ENCODE data around the gene CARMIL3.
A peak's percentile ranks its signal among the peaks of the same experiment; 100 is the strongest.
"Not testable (repeated sequence)": the region's sequence is repeated elsewhere in the genome, so short reads cannot be mapped to it uniquely, and the experiment has no call there.

The CARMIL3 gene

DNA sequence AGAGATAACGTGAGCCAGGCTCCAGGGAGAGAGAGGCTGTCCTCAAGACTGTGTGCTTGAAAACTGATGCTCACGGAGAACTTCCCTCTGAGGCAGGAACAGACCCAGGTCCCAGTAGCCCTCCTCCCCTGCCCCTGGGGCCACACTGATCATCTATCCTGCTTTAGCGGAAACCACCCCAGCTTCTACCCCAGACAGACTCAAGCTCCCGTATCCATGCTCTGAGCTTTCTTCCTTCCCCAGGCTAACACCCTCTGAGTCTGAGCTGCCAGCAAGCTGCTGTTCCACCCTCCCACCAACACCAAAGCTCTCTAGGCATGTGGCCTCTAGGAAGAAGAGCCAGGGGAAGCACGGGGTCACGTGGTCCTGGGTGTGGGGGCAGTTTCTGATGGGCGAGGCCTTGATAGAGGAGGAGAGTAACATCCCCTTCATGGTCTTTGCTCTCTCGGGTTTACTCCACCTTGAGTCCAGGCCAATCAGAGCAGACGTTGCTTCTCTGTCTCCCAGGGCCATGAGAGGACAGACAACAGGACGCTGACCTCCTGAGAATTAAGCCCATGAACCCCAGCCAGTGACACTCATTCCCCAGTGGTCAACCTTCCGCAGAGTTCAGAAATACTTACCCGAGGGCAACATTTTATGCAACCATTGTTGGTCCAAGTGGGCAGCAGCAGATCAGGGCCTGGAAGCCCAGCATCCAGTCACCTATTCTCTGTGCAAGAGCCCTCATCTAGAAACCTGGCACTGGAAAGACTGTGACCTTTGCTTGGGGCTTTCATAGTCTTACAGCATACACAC is 43.7 kb downstream of the CARMIL3 start:
- DNase-seq (ENCODE audit: low spot score): peak; percentile 79

DNA sequence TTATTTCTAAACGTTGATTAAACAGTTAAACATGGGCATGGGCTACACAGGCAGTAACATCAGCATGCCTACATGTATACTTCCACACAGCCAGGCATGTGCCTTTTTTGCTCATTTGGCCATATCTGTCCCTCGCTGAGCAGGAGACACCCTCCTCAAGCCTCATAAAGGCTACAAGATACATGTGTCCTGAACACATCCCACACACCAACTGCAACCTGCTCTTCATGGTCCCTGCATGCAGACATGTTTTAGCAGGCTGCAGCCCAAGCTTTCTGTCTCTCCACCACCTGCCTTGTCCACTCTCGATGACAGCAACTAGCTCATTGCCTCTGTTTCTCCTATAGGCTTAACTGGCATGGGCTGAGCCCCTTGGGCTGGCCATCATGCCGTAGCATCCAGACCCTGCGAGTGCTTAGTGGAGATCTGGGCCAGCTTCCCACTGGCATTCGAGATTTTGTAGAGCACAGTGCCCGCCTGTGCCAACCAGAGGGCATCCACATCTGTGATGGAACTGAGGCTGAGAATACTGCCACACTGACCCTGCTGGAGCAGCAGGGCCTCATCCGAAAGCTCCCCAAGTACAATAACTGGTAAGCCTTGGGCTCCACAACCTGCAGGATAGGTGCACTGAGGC is 44.9 kb downstream of the CARMIL3 start:
- no peak for DNase-seq (ENCODE audit: low spot score)

DNA sequence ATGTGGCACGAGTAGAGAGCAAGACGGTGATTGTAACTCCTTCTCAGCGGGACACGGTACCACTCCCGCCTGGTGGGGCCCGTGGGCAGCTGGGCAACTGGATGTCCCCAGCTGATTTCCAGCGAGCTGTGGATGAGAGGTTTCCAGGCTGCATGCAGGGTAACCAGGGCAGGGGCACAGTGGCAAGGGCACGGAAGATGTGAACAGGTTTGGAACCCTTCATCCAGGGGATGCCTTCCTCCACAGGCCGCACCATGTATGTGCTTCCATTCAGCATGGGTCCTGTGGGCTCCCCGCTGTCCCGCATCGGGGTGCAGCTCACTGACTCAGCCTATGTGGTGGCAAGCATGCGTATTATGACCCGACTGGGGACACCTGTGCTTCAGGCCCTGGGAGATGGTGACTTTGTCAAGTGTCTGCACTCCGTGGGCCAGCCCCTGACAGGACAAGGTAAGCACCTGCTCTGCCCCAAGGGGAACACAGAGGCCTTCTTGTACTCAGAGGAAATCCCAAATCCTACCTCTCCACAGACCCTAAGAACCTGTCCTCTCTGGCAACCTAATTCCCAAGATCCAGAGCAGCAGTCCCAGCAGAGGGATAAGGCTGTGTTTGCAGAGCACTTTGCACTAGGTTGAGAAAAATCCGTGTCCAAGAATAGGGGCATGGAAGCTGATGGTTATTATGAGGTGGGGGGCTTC is 46.6 kb downstream of the CARMIL3 start:
- no peak for DNase-seq (ENCODE audit: low spot score)

DNA sequence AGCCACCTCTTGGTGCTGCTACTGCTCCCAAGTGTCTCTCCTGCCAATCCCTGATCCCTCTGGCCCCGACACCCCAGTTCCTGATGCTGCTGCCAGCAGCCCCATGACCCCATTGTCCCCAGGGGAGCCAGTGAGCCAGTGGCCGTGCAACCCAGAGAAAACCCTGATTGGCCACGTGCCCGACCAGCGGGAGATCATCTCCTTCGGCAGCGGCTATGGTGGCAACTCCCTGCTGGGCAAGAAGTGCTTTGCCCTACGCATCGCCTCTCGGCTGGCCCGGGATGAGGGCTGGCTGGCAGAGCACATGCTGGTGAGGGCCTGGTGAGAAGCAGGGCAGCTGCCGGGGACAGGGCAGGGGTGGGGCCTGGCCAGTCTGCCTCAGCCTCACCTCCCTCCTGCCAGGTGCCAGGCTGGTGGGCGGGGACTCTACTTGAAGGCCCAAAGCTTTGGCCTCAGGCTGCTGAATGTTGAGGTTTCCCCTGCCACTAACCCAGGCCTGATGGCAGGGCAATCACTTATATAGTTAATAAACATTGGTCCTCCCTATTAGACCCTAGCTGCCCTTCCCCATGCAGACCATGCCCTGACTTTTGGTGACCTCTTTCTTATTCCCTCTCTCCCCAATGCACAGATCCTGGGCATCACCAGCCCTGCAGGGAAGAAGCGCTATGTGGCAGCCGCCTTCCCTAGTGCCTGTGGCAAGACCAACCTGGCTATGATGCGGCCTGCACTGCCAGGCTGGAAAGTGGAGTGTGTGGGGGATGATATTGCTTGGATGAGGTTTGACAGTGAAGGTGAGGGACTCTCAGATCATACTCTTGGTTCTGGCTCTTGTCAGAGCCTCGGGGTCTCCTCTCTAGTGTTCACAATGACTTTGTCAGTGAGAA is 47.4 kb downstream of the CARMIL3 start:
- no peak for DNase-seq (ENCODE audit: low spot score)

DNA sequence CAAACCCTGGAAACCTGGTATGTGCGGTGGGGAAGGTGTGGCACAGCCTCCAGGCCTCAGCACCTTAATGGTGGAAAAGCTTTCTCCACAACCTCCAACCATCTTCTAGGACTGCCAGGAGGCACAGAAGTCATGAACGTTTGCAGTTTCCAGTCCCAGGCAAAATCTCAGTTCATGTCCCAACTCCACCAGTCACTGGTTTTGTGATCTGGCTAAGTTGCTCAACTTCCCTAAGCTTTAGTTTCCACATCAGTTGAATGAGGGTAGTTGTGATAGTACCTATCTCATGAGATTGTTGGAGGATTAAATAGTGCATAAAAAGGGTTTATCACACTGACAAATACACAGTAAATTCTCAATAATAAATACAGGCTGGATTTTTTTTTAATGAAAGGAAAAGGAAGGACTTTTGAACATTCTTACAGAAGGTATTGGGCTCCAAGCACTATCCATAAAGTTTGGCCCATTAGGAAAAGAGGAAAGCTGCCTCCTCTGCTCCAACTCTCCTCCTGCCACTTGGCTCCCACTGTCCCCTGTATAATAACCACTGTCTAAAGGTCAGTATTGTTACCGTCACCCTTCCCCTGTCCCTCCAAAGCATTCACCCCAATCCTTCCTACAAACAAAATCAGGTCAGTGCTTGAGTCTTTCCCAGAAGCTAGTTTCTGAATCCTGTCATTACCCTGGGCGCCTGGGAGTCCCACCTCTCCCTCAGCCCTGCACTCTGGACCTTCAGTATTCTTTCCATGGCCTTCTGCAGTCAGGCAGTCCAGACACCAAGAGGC is 48.6 kb downstream of the CARMIL3 start:
- no peak for DNase-seq (ENCODE audit: low spot score)

DNA sequence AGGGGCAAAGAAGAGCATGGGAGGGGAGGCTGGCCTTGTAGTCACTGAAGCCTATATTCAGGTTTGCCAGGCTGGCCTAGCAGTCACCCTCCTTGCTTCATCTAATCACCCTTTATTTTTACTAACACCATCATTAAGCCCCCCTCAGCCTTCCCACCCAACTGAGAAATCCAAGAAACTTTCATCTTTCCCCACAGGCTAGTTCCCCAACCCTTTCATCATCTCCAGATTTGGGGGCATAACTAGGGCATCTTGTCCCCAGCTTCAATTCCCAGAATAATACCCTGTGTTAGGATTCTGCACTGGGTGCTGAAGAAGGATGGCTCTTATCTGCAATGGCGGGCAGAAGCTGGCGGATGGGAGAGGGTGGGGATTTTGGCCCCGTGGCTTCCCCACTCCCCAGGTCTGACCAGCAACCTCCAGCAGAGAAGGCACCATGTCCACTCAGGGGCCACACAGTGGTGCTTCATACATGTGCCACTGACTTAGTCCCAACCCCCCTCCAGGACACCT is 49.2 kb downstream of the CARMIL3 start:
- no peak for DNase-seq (ENCODE audit: low spot score)

DNA sequence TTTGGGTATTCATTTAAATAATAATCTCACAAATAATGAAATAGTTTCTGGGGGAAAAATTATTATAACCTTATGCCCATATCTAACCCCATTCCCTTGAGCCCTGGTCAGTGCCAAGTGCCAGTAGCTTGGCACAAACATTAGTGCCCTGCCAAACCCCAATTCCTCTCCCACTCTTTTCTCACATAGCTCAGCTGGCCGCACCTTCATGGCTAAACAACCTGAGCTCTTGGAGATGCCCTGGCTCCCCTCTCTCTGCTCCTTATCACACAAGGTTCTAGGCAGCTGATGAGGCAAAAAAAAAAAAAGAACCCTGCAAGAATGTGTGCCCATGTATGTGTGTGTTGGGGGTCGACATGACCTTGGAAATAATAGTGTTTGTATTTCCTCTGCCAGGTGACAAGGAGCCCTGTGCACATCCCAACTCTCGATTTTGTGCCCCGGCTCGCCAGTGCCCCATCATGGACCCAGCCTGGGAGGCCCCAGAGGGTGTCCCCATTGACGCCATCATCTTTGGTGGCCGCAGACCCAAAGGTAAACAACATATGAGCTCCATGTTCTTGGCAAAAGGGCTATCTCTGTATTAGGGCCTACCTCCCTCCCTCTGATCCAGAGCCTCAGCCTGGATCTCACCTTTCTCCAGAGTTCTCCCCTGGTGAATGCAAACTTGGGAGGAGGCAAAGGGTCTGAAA is 50.7 kb downstream of the CARMIL3 start:
- DNase-seq (ENCODE audit: low spot score): no peak

DNA sequence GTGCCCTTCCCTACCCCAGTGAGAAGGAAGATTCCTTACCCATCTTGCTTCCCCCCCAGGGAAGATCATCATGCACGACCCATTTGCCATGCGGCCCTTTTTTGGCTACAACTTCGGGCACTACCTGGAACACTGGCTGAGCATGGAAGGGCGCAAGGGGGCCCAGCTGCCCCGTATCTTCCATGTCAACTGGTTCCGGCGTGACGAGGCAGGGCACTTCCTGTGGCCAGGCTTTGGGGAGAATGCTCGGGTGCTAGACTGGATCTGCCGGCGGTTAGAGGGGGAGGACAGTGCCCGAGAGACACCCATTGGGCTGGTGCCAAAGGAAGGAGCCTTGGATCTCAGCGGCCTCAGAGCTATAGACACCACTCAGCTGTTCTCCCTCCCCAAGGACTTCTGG is 51.6 kb downstream of the CARMIL3 start:
- DNase-seq (ENCODE audit: low spot score): no peak

DNA sequence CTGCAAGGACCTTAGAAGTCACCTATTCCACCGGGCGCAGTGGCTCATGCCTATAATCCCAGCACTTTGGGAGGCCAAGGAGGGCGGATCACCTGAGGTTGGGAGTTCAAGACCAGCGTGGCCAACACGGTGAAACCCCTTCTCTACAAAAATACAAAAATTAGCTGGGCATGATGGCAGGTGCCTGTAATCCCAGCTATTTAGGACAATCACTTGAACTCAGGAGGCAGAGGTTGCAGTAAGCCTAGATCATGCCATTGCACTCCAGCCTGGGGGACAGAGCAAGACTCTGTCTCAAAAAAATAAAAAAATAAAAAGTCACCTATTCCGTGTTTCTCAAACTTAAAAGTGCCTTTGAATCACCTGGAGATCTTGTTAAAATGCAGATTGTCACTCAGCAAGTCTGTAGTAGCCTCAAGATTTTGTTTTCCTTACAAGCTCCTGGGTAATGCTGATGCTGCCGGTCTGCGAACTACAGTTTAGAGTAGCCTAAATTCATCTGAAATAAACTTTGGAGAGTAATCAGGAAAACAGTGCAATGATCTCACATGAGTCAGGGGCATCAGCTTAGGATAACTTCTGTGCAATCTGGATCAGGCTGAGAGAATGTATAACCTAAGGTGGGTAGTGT is 53.9 kb downstream of the CARMIL3 start:
- DNase-seq (ENCODE audit: low spot score): not testable (repeated sequence)

DNA sequence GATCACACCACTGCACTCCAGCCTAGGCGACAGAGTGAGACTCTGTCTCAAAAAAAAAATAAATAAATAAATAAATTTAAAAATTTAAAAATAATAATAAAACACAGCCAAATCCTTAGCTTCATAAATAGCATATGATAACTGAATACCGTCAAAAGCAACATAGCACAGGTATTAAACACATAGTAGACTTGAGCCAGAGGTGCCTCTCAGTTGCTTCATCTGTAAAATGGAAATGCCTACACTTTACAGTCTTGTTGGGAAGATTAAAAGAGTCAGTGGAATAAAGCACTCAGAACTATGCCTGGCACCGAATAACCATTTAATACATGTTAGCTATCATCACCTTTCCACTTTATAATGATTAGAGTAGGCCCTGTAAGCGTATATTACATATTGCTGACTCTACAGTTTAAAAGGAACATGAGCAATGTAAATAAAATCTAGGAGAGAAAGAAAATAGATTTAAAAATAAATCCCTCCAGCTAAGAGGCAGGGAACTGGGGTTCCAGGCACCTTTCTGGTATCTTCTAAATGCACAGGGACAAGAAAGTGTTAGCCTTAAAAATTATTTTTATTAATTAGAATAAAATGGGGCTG is 55.0 kb downstream of the CARMIL3 start:
- no peak for DNase-seq (ENCODE audit: low spot score)

DNA sequence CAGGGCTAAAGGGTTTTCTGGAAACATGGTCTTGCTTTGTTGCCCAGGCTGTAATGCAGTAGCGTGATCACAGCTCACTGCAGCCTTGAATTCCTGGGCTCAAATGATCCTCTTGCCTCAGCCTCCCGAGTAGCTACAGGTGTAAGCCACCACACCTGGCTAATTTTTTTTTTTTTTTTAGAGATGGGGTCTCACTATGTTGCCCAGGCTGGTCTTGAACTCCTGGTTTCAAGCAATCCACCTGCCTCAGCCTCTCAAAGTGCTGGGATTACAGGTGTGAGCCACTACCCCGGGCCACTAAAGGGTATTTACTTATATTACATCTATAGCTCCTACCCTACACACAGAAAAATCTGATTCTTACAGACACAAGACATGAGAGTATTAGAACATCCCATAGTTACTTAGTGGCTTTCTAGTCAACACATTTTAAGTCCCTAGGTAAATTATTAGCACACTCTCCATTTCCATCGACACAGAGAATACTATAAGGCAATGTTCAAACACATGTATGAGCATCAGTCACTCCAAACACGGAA is 56.6 kb downstream of the CARMIL3 start:
- no peak for DNase-seq (ENCODE audit: low spot score)

DNA sequence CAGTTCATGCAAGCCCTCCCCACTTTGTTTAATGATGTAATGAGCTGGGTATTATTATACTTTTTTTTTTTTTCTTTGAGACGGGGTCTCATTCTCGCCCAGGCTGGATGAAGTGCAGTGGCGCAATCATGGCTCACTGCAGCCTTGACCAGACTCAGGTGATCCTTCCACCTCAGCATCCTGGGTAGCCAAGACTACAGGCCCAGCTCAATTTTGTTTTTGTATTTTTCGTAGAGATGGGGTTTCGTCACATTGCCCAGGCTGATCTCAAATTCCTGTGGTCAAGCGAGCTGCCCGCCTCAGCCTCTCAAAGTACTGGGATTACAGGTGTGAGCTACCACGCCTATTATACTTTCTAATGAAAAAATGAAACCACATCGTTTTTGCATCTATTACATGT is 58.3 kb downstream of the CARMIL3 start:
- no peak for DNase-seq (ENCODE audit: low spot score)

DNA sequence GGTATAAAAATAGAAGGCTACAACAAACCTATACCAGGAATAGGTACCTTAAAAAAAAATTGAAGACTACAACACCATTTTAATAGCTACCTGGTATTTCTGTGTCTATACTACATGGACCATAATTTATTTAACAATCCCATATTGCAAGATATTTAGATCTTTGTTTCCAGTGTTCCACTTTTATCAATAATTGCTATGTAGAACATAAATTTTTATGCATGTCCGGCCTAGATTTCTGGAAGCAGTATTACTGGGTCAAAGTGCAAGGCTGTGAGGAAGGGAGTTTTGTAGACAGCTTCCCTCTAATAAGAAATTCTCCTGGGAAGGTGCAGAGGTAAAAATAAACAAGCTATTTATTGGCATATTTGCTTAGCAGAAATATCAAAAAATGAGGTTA is 58.7 kb downstream of the CARMIL3 start:
- DNase-seq (ENCODE audit: low spot score): no peak

DNA sequence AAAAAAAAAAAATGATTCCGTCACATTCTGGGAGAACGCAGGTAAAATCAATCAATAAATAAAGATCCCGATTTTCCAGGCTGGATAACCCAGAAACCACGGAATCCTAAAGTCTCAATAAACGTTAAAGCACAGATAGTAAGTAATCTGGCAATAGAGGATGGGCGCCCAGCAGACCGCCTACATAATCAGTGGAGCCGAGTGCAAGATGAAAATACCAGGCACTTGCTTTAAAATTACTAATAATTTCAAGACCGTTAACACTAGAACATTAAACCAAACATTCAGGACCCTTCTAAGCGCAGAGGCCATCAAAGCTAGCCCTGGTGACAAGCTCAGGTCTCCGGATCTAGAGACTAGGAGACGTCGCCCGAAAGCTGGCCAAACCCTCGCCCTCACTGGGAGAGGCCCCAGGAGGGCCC is 61.6 kb downstream of the CARMIL3 start:
- DNase-seq (ENCODE audit: low spot score): no peak

DNA sequence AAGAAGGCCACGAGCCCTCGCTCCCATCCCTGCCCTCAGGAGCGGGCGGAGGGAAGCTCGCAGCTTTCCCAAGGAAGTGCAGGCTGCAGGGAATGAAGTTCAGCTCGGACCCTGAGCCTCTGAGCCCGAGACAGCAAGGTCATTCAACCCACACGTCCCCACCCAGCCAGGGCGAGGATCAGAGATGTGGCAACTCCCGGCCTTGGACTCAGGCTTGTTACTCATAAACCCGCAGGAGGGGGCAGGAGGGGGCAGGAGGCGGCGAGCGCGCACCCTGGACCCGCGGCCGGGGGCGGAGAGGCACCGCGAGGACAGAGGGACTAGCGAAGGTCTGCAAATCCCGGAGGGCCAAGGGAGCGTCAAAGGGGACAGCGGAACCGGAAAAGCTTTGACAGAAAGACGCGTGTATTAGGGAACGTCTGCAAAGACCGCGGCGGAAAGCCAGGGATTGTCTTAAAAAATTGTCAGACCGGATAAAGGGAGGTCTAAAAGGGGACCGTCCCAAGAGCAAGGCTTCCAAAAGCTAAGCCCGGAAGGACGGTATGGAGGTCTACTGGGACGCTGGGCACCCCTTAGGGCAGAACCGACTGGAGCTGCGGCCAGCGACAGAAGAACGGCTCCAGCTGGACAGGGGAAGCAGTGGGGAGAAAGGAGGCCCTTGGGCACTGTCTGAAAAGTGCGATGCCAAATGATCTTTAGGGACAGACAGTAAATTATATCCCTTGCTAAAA is 62.2 kb downstream of the CARMIL3 start:
- DNase-seq (ENCODE audit: low spot score): peak; percentile 88

DNA sequence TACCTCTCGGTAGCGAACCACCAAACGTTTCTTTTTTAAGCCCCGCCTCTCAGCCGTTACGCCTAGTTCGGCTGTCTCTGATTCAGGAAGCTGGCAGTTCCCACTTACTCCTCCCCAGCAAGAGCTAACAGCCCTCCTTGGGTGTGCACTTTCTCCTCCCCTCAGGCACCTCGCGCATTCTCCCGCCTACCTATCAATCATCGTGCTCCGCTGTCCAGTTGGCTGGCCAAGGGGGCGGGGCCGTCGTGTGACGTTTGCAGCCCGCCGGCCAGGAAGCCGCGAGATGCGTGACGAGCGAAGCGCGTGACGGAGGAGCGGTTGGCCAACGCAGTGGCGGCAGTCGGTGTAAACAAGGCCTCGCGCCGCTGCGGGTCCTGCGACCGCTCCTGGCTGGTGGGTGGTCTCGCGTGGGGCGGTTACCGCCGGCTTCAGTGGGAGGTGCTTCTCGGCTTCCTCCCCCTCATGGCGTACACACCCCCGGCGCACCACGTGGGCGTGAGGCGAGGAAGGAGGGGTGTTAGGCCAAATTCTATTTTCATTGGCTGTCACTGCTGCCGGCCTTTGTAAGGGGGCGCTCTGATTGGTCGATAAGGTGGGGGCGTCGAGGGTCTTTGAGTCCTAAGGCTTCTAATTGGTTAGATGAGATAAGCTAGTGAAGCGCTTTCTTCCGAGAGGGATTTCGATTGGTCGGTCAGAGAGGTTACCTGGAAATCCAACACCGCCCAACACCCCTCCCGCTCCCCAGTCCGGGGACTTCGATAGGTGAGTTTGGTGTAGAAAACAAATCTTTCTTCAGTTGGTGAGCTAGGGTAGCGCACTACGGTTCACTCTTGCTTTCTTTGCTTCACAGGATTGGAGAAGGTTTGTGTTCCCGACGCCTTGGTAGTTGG is 63.0 kb downstream of the CARMIL3 start, which contains the start of the genes DCAF11 and NRL:
TSS of gene DCAF11 (plus strand) at position 246 of the 890 bp plus-strand sequence. CDS start 818 bp downstream, outside the sequence.
TSS of gene NRL (minus strand) at position 418 of the 890 bp plus-strand sequence. CDS start 32,101 bp downstream, outside the sequence.
- peak; percentile 99 for DNase-seq (ENCODE audit: low spot score)

All from ecto neural progenitor cell (in vitro differentiated cells).